Islet of Langerhans (tissue), 1 donor: ENCODE measurements around the gene TSPAN4.

Source experiments
- FAIRE-seq: peaks from one replicate; lab custom pipeline; 2011; peaks lifted over from hg19 to GRCh38; lab: Jason Lieb, UNC

The TSPAN4 gene

GRCh38 chr11:889257-889656 is 46.6 kb downstream of the TSPAN4 start:
- no peak for FAIRE-seq

GRCh38 chr11:889687-890475 is 47.2 kb downstream of the TSPAN4 start:
- FAIRE-seq, result no peak

- FAIRE-seq, result no peak
Observed at GRCh38 chr11:890794-891540, 48.3 kb downstream of the TSPAN4 start.

- FAIRE-seq, result no peak
Observed at GRCh38 chr11:893008-893654, 50.5 kb downstream of the TSPAN4 start.

- FAIRE-seq, result no peak
Observed at GRCh38 chr11:894575-895201, 52.0 kb downstream of the TSPAN4 start.

GRCh38 chr11:895331-896110 is 52.9 kb downstream of the TSPAN4 start:
- FAIRE-seq, result no peak

GRCh38 chr11:897253-898142 is 54.8 kb downstream of the TSPAN4 start:
- FAIRE-seq, result no peak

- no peak for FAIRE-seq
Observed at GRCh38 chr11:898143-898511, 55.5 kb downstream of the TSPAN4 start.

GRCh38 chr11:898540-899190 is 56.0 kb downstream of the TSPAN4 start:
- no peak for FAIRE-seq

- no peak for FAIRE-seq
Observed at GRCh38 chr11:899724-900123, 57.1 kb downstream of the TSPAN4 start.

GRCh38 chr11:900545-900944 is 57.9 kb downstream of the TSPAN4 start:
- no peak for FAIRE-seq

GRCh38 chr11:901452-902061 is 58.9 kb downstream of the TSPAN4 start:
- no peak for FAIRE-seq

- FAIRE-seq, result no peak
Observed at GRCh38 chr11:904380-904779, 61.7 kb downstream of the TSPAN4 start.

GRCh38 chr11:905952-906351 is 63.3 kb downstream of the TSPAN4 start:
- no peak for FAIRE-seq

- FAIRE-seq, result no peak
Observed at GRCh38 chr11:907668-908067, 65.0 kb downstream of the TSPAN4 start.

- no peak for FAIRE-seq
Observed at GRCh38 chr11:908273-908672, 65.6 kb downstream of the TSPAN4 start.

- no peak for FAIRE-seq
Observed at GRCh38 chr11:909406-909805, 66.8 kb downstream of the TSPAN4 start.

GRCh38 chr11:910044-910588 is 67.5 kb downstream of the TSPAN4 start:
- FAIRE-seq, result no peak

GRCh38 chr11:910589-911030 is 68.0 kb downstream of the TSPAN4 start, which contains the start of gene CHID1:
CHID1 (minus strand) TSS chr11:910810; CDS start chr11:904816, 5,994 bp downstream.
- FAIRE-seq, result no peak
